ENCODE measurements around the gene C14orf132.

Gene C14orf132

GRCh38 chr14:96102081-96102856, 63.1 kb downstream of the C14orf132 start:
- no peak for DNase-seq

- no peak for DNase-seq
Observed at GRCh38 chr14:96103075-96103474, 63.9 kb downstream of the C14orf132 start.

- DNase-seq: no peak
Observed at GRCh38 chr14:96103560-96104460, 64.6 kb downstream of the C14orf132 start.

GRCh38 chr14:96104469-96105057, 65.4 kb downstream of the C14orf132 start:
- DNase-seq: no peak

- DNase-seq: no peak
Observed at GRCh38 chr14:96105089-96105925, 66.1 kb downstream of the C14orf132 start.

GRCh38 chr14:96105926-96106441, 66.8 kb downstream of the C14orf132 start:
- no peak for DNase-seq

GRCh38 chr14:96106891-96107290, 67.7 kb downstream of the C14orf132 start:
- DNase-seq: no peak

GRCh38 chr14:96108061-96108795, 69.1 kb downstream of the C14orf132 start:
- no peak for DNase-seq

- no peak for DNase-seq
Observed at GRCh38 chr14:96108911-96109310, 69.7 kb downstream of the C14orf132 start.

GRCh38 chr14:96109596-96110355, 70.6 kb downstream of the C14orf132 start:
- no peak for DNase-seq

GRCh38 chr14:96112032-96112431, 72.9 kb downstream of the C14orf132 start:
- DNase-seq: no peak

- no peak for DNase-seq
Observed at GRCh38 chr14:96114002-96114401, 74.8 kb downstream of the C14orf132 start.

- DNase-seq: no peak
Observed at GRCh38 chr14:96117101-96117897, 78.1 kb downstream of the C14orf132 start.

GRCh38 chr14:96117960-96118359, 78.8 kb downstream of the C14orf132 start:
- DNase-seq: no peak

- no peak for DNase-seq
Observed at GRCh38 chr14:96118391-96118790, 79.2 kb downstream of the C14orf132 start.

GRCh38 chr14:96119947-96120346, 80.8 kb downstream of the C14orf132 start:
- no peak for DNase-seq

- no peak for DNase-seq
Observed at GRCh38 chr14:96120392-96120791, 81.2 kb downstream of the C14orf132 start.

GRCh38 chr14:96120941-96121340, 81.8 kb downstream of the C14orf132 start:
- no peak for DNase-seq

- no peak for DNase-seq
Observed at GRCh38 chr14:96121660-96122395, 82.7 kb downstream of the C14orf132 start.

All from CD4-positive, alpha-beta T cell treated with Interleukin-15 for 1 hour (primary cell).